ENCODE results near the gene VPS39.

The VPS39 gene

DNA sequence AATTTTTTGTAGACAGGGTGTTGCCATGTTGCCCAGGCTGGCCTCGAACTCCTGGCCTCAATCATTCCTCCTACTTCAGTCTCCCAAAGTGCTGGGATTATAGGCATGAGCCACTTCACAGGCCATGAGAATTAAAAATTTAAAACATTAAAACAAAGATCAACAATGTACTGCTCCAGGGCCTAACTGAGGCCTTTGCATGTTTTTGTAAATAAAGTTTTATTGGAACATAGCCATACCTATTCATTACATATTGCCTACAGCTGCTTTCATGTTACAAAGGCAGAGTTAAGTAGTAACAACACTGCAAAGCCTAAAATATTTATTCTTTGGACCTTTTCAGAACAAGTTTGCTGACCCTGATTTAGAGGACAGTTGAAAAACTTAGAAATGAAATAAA is 9.6 kb downstream of the VPS39 start:
- no peak for DNase-seq (ENCODE audit: low spot score)

GRCh38 chr15:42194513-42194912 is 13.6 kb downstream of the VPS39 start:
- DNase-seq (ENCODE audit: low spot score) = no peak

- DNase-seq (ENCODE audit: low spot score) = no peak
These were observed 14.7 kb downstream of the VPS39 start for GRCh38 chr15:42193383-42193782.

- DNase-seq (ENCODE audit: low spot score) = no peak
These were observed 16.3 kb downstream of the VPS39 start for GRCh38 chr15:42191610-42192346.

GRCh38 chr15:42190370-42190769 is 17.7 kb downstream of the VPS39 start:
- DNase-seq (ENCODE audit: low spot score) = no peak

DNA sequence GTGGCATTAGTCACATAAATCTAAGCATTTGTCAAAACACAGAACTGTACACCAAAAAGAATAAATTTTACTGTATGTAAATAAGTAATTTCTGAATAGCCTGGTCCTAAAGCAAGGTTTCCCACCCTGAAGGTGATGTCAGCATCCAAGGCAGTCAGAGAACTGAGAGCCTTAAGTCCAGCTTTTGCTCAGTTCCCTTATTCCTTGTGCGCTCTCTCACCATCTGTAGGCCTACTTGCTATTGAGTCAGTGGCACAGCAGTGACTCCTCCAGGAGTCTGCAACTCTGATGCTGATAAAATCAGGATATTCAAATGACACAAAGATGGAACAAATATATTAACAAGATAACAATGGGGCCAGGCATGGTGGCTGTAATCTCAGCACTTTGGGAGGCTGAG is 22.3 kb downstream of the VPS39 start:
- DNase-seq (ENCODE audit: low spot score) = no peak

GRCh38 chr15:42184736-42185135 is 23.4 kb downstream of the VPS39 start:
- DNase-seq (ENCODE audit: low spot score) = no peak

DNA sequence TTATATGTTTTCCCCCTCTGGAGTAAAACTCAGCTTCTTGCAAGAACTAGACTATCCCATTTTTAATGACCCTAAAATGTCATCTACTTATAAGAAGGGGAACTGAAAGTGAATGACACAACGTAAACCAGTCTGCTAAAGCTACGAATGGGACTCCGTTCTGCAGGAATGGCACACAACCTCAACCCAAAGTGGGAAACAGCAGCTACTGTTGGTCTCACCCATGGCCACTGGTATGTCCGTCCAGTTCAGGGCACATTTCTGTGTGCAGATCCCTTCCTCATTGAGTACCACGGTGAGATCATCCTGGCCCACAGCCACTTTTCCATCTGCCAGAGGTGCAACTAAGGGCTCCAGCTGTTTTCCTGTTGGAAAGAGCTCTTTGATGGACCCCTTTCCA is 23.8 kb downstream of the VPS39 start:
- DNase-seq (ENCODE audit: low spot score) = no peak

- DNase-seq (ENCODE audit: low spot score) = no peak
These were observed 25.1 kb downstream of the VPS39 start for GRCh38 chr15:42182961-42183360.

GRCh38 chr15:42182328-42182886 is 25.7 kb downstream of the VPS39 start:
- no peak for DNase-seq (ENCODE audit: low spot score)

DNA sequence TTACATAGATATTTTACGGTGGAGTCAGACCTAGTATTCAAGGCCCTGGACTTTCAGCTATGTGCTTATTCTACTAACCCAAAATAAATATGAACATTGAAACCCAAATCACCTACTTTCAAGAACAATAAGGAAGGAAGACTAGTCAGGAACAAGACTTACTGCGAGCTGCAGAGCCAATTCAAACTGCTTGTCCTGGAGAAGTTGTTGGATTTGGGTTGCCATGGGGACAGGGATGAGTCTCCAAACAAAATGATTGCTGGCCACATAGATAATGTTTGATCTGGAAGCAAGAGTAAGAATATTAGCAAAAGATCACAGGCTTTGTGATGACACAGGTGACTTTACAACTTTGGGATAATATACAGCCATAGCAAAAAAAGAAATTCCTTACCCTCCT is 30.0 kb downstream of the VPS39 start:
- no peak for DNase-seq (ENCODE audit: low spot score)

GRCh38 chr15:42175671-42176070 is 32.4 kb downstream of the VPS39 start:
- DNase-seq (ENCODE audit: low spot score) = no peak

GRCh38 chr15:42172475-42172874 is 35.6 kb downstream of the VPS39 start:
- DNase-seq (ENCODE audit: low spot score) = no peak

GRCh38 chr15:42171795-42172194 is 36.3 kb downstream of the VPS39 start:
- no peak for DNase-seq (ENCODE audit: low spot score)

GRCh38 chr15:42171122-42171521 is 37.0 kb downstream of the VPS39 start:
- no peak for DNase-seq (ENCODE audit: low spot score)

DNA sequence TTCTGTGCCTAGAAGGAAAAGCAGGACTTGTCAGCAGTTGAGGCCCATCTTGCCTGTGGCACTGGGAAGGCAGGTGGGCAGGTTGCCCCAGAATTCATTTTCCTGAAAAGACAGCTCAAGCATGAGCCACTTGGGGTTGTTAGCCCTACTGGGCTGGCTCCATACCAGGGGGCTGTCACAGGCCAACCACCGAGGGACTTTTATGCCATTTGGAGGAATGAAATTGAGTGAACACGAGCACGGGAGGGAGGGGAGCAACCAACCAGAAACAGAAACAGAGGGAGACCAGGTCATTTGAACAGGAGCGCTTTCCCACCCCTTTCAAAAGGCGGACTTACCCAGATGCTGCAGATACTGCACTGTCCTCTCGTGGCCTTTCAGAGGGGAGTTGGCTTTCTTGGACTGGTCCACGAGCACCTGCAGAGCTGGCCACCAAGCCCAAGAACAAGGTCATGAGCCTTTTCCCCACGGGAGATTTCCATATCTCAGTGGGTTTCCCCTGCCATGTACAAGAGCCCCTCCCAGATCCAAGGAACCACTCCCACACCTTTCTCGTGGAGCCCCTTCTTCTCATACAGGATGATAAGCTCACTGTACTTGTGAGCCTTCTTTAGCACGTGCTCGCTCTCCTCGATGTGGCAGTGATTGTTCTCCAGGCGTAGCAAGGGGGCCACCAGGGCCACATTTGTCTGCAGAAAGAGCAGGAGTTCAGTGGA is 41.7 kb downstream of the VPS39 start:
- DNase-seq (ENCODE audit: low spot score) = no peak

- DNase-seq (ENCODE audit: low spot score) = no peak
These were observed 43.0 kb downstream of the VPS39 start for GRCh38 chr15:42165106-42165505.

GRCh38 chr15:42163947-42164550 is 44.1 kb downstream of the VPS39 start:
- no peak for DNase-seq (ENCODE audit: low spot score)

DNA sequence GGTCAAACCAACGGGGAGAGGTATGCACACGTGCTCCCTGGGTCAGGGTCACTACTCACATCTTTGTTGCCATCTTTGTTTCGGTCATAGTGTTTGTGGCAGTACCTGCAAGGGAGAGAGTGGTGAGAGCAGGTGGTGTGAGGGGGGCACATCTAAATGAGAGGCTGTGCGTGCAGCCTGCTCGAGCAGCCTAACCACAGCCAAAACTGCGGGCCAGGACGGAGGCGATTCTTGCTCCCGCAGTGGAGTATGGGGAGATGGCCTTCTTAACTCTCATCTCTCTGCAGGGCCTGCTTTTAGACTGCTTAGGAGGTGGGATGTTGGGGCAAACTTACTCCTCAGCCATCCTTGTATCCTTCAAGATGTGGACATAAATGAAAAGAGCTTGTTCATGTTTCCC is 44.8 kb downstream of the VPS39 start:
- no peak for DNase-seq (ENCODE audit: low spot score)

DNA sequence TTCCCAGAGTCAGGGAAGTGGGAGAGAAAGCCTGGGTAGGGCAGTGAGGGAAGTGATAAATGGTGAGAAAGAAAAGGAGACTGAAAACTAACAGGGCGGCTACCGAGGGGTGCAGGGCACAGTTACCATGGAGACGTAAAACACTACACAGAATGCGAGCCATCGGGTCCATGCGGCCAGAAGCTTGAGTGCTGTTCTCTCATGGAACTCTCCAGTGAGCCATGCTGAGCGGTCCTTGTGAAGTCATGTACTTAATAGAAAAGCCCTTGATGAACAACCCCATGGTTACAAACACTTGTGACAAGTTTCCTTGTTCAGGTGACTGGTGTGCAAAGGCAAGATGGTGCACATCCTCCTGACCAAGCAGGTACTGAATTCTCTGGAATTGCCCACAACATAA is 48.0 kb downstream of the VPS39 start:
- no peak for DNase-seq (ENCODE audit: low spot score)

- DNase-seq (ENCODE audit: low spot score) = no peak
These were observed 48.6 kb downstream of the VPS39 start for GRCh38 chr15:42159381-42160015.

GRCh38 chr15:42158941-42159340 is 49.2 kb downstream of the VPS39 start:
- DNase-seq (ENCODE audit: low spot score) = no peak
